MCF 10A (cell line): ENCODE data around the gene KRTAP10-7. TPM values are rescaled to one million over a fixed set of nuclear protein-coding genes. Genes with fewer than 3 reads are reported as not detected.
"Not testable (repeated sequence)": the region's sequence is repeated elsewhere in the genome, so short reads cannot be mapped to it uniquely, and the experiment has no call there.

Source experiments
- BruUV-seq: library from RNA; stranded (reverse); fragments of 400-500 nt; replicated peaks from 2 replicates; lab custom pipeline; 2021; lab: Mats Ljungman, UMichigan
- CTCF ChIA-PET: fragments of 300-600 bp; sonication (Branson Sonifier 250); formaldehyde crosslinking; extraction: SDS; loops from one replicate; lab custom pipeline; 2021; ENCODE audit warnings: antibody characterized with exemption, inconsistent platforms; lab: Yijun Ruan, JAX
- POLR2A ChIA-PET: fragments of 300-600, 350-650 bp; sonication (Branson Sonifier 250); formaldehyde crosslinking; extraction: SDS; loops from one replicate; lab custom pipeline; 2020; ENCODE audit warnings: antibody characterized with exemption, inconsistent platforms; lab: Yijun Ruan, JAX
- DNase-seq: peaks from one replicate; pipeline ENCODE4 v3.0.0-alpha.2; 2018; ENCODE audit not compliant: unreplicated experiment
- H3K27ac Mint-ChIP-seq: one replicate; pipeline ENCODE4 v1.8.0; 2022; ENCODE audit warnings: mild to moderate bottlenecking, low read depth, mixed read lengths; ENCODE audit not compliant: unreplicated experiment
- H3K27me3 Mint-ChIP-seq: one replicate; pipeline ENCODE4 v1.8.0; 2022; ENCODE audit warnings: mixed read lengths; ENCODE audit not compliant: insufficient read depth, unreplicated experiment
- H3K36me3 Mint-ChIP-seq: one replicate; pipeline ENCODE4 v1.8.0; 2022; ENCODE audit warnings: mild to moderate bottlenecking, moderate library complexity, mixed read lengths; ENCODE audit not compliant: insufficient read depth, unreplicated experiment
- H3K4me1 Mint-ChIP-seq: one replicate; pipeline ENCODE4 v1.8.0; 2022; ENCODE audit warnings: mixed read lengths; ENCODE audit not compliant: insufficient read depth, unreplicated experiment
- H3K4me3 Mint-ChIP-seq: one replicate; pipeline ENCODE4 v1.8.0; 2022; ENCODE audit warnings: mild to moderate bottlenecking, moderate library complexity, mixed read lengths; ENCODE audit not compliant: unreplicated experiment
- H3K9me3 Mint-ChIP-seq: one replicate; pipeline ENCODE4 v1.8.0; 2022; ENCODE audit warnings: mixed read lengths; ENCODE audit not compliant: unreplicated experiment
- intact Hi-C: fragments of 100-400 bp; cut with micrococcal nuclease; formaldehyde crosslinking; loops from 2 replicates; pipeline ENCODE4 v1.14.1; 2022
- total RNA-seq: library from RNA; stranded (reverse); gene quantifications from 2 replicates; pipeline ENCODE4 v1.2.3, GENCODE V29; 2022
- TF ChIP-seq, protein P1 (sequence below): fragments of 200-600 bp; IDR thresholded peaks from one replicate; pipeline ENCODE4 v1.8.0; 2022; ENCODE audit warnings: antibody characterized with exemption, mild to moderate bottlenecking; ENCODE audit not compliant: unreplicated experiment

Gene KRTAP10-7
- total RNA-seq, 1 experiment from 2014 or later, result not detected

GRCh38 chr21:44578371-44579055, 21.9 kb upstream of the KRTAP10-7 start:
- H3K4me3 Mint-ChIP-seq, result no peak overlapping the region

DNA sequence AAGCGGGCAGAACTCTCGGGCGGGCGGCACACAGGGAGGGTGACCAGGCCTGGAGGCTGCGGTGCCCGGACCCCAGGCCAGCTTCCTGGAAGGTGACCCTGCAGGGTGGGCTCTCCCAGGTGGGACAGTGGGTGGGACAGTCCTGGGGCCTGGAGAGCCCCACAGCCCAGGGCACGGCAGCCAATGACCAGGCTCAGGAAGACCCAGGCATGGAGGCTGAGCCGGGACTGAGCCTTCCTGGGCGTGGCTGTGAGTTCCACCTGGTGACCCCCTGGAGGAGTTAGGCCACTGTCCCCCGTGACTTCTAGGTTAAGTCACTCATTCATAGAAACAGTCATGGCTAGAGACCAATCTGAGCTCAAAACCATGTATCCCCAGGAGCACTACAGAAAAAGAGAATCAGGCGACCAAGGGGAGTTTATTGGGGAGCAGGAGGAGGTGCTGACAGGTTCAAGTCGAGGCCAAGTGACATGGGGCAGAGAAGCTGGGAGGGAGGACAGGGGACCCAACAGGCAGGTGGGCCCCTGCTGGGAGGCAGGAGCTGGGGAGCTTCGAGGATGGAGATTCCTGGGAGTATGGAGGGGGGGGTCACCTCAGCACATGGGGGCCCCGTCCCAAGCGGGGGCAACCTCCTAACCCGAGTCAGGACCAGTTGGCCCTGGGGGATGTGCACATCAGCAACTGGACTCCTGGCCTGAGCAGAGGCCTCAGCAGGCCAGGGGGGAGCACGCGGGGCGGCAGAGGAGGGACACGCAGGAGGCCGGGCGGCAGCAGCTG, 21.2 kb upstream of the KRTAP10-7 start:
- intact Hi-C loops, result no loop called here
- TF ChIP-seq, protein P1, sequence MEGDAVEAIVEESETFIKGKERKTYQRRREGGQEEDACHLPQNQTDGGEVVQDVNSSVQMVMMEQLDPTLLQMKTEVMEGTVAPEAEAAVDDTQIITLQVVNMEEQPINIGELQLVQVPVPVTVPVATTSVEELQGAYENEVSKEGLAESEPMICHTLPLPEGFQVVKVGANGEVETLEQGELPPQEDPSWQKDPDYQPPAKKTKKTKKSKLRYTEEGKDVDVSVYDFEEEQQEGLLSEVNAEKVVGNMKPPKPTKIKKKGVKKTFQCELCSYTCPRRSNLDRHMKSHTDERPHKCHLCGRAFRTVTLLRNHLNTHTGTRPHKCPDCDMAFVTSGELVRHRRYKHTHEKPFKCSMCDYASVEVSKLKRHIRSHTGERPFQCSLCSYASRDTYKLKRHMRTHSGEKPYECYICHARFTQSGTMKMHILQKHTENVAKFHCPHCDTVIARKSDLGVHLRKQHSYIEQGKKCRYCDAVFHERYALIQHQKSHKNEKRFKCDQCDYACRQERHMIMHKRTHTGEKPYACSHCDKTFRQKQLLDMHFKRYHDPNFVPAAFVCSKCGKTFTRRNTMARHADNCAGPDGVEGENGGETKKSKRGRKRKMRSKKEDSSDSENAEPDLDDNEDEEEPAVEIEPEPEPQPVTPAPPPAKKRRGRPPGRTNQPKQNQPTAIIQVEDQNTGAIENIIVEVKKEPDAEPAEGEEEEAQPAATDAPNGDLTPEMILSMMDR, result no peak
- Mint-ChIP-seq H3K36me3 (no peaks in the 10 kb centered on the region), H3K27me3 (peaks cover 40% of the 10 kb centered on the region), H3K9me3 (peaks cover 16% of the 10 kb centered on the region), H3K4me3 (no peak overlapping the region), H3K4me1 (peaks cover 7% of the 10 kb centered on the region), H3K27ac (no peak overlapping the region)
- ChIA-PET CTCF (no interaction called here), POLR2A (interaction anchor here (0.6 kb wide), 1 partner anchor 1676 kb away, joined by 3 read pairs; no protein-coding TSS in a partner anchor)
- no TSS peak for BruUV-seq
- DNase-seq, result no peak

More at GRCh38 chr21:44578371-44579055, 21.9 kb upstream of the KRTAP10-7 start:
- BruUV-seq, result no TSS peak
- POLR2A ChIA-PET, result no interaction called here
- H3K9me3 Mint-ChIP-seq, result peaks cover 16% of the 10 kb centered on the region
- CTCF ChIA-PET, result no interaction called here
- TF ChIP-seq, protein P1, result no peak
- peaks cover 7% of the 10 kb centered on the region for H3K4me1 Mint-ChIP-seq
- H3K27ac Mint-ChIP-seq, result no peak overlapping the region
- H3K27me3 Mint-ChIP-seq, result peaks cover 35% of the 10 kb centered on the region
- DNase-seq, result no peak
- no peaks in the 10 kb centered on the region for H3K36me3 Mint-ChIP-seq
- intact Hi-C loops, result no loop called here

GRCh38 chr21:44579833-44580144, 20.6 kb upstream of the KRTAP10-7 start:
- H3K4me3 Mint-ChIP-seq, result no peak overlapping the region
- H3K9me3 Mint-ChIP-seq, result peaks cover 16% of the 10 kb centered on the region
- H3K36me3 Mint-ChIP-seq, result no peaks in the 10 kb centered on the region
- BruUV-seq, result no TSS peak
- no peak overlapping the region for H3K27ac Mint-ChIP-seq
- peaks cover 40% of the 10 kb centered on the region for H3K27me3 Mint-ChIP-seq
- intact Hi-C loops, result no loop called here
- DNase-seq, result no peak
- TF ChIP-seq, protein P1, result no peak
- POLR2A ChIA-PET, result interaction anchor here (0.6 kb wide), 1 partner anchor 1677 kb away, joined by 3 read pairs; no protein-coding TSS in a partner anchor
- CTCF ChIA-PET, result no interaction called here
- H3K4me1 Mint-ChIP-seq, result peaks cover 3% of the 10 kb centered on the region

GRCh38 chr21:44580231-44580821, 20.1 kb upstream of the KRTAP10-7 start, which contains the start of gene KRTAP10-5:
TSS of gene KRTAP10-5 (minus strand) at chr21:44580604. CDS start at chr21:44580578, 26 bp downstream.
- H3K27ac Mint-ChIP-seq, H3K4me1 Mint-ChIP-seq, H3K4me3 Mint-ChIP-seq, POLR2A ChIA-PET, BruUV-seq, DNase-seq, intact Hi-C loops, H3K36me3 Mint-ChIP-seq: not testable (repeated sequence)
- Mint-ChIP-seq H3K27me3 (peaks cover 40% of the 10 kb centered on the region), H3K9me3 (peaks cover 16% of the 10 kb centered on the region)
- CTCF ChIA-PET, result interaction anchor here (0.5 kb wide), 1 partner anchor 10 kb away, joined by 3 read pairs; no protein-coding TSS in a partner anchor
